ENCODE results near the gene TSEN54.
A peak's percentile ranks its signal among the peaks of the same experiment; 100 is the strongest.

TSEN54 gene

DNA sequence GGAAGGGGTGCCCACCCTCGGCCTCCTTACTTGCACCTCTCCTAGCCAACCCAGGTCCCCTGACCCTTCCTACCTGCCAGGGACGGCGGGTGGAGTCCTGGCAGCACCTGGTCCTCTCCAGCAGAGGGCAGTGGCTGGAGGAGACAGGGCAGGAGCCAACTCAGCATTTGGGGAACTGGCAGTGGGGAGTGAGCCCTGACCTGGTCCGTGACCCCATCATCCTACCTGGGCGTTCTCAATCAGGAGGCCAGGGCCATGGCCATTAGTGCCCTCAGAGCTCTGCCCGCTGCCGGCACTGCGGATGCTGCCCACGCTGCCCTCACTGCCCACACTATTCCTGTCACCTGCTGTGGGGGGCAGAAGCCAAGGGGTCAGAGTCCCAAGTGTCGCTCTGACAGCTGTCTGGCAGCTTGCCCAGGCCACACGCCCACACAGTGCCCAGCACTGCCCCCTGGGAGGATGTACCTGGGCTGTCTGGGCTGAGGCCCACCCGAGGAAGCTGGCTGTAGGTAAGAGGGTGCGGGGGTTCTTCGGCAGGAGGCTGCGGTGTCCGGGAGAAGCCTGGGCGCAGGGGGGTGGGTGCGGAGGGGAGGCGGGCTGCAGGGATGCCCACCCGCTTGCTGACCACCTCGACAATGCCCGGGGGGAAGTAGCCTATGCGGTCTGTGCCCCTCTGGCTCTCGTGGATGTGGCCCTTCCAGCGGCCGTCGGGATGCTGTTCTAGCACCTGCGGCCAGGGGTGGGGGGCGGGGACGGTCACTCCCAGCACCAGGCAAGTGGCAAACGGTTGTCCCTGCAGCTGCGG, 11.8 kb upstream of the TSEN54 start:
- no peak for DNase-seq (ENCODE audit: low read depth in 2 of 2)

DNA sequence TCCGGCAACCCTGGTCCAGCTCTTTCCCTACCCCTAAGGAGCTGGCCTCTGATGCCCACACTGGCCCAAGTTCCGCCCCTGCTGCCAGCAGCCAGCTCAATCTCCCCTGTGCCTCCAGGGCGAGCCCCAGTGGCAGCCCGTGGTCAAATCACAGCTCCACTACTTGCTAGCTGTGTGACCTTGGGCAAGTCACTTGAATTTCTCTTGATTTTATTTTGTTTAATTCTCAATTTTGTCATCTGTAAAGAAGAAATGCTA, 11.2 kb upstream of the TSEN54 start:
- DNase-seq (ENCODE audit: low read depth in 2 of 2), result no peak

DNA sequence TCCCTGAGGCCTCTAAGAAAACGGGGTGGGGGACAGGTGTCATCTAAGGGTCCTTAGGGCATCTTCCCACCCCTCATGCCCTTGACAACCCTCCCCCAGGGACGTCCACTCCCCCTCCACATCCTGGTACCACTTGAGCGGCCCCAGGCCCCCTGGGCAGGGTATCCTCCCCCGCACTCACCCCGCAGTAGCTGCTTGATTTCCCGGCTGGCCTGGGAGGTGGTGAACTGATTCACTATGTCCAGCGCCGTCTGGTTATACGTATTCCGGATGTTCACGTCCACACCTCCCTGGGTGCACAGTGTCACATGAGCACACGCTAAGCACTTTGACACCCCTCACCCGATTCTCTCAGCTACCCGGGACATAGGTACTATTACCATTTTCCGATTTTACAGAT, 10.7 kb upstream of the TSEN54 start:
- no peak for DNase-seq (ENCODE audit: low read depth in 2 of 2)

DNA sequence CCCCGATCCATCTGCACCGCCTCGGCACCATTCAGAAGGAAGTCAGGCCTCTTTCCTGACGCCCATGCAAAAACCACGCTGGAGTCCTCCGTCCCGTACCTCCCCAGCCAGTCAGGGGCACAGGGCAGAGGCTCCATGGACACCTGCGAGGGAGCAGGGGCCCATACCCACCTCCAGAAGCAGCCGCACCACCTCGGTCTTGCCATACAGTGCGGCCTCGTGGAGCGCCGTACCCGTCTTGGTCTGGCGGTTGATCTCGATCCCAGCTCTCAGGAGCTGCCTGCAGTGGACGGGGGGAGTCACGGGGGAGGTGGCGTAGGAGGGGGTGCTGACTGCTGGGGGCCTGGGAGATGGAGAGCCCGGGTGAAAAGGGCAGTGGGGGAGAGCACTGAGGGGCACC, 10.2 kb upstream of the TSEN54 start:
- DNase-seq (ENCODE audit: low read depth in 2 of 2), result no peak

DNA sequence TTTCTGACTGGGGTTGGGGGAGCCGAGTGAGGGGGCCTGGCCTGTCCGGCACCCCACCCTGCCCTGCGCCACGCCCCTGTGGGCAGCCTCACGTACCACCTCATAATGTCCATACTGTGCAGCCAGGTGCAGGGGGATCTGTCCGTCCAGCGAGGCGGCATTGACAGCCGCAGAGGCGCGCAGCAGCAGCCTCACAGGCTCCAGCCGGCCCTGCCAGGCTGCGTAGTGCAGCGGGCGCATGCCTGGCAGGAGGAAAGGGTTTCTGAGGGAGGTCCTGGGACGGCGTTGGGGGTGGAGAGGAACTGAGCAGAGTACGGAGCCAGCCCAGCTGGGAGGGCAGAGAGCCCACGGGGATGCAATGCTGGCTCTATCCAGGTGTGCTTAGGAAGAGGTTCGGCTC, 9.4 kb upstream of the TSEN54 start:
- DNase-seq (ENCODE audit: low read depth in 2 of 2), result no peak

DNA sequence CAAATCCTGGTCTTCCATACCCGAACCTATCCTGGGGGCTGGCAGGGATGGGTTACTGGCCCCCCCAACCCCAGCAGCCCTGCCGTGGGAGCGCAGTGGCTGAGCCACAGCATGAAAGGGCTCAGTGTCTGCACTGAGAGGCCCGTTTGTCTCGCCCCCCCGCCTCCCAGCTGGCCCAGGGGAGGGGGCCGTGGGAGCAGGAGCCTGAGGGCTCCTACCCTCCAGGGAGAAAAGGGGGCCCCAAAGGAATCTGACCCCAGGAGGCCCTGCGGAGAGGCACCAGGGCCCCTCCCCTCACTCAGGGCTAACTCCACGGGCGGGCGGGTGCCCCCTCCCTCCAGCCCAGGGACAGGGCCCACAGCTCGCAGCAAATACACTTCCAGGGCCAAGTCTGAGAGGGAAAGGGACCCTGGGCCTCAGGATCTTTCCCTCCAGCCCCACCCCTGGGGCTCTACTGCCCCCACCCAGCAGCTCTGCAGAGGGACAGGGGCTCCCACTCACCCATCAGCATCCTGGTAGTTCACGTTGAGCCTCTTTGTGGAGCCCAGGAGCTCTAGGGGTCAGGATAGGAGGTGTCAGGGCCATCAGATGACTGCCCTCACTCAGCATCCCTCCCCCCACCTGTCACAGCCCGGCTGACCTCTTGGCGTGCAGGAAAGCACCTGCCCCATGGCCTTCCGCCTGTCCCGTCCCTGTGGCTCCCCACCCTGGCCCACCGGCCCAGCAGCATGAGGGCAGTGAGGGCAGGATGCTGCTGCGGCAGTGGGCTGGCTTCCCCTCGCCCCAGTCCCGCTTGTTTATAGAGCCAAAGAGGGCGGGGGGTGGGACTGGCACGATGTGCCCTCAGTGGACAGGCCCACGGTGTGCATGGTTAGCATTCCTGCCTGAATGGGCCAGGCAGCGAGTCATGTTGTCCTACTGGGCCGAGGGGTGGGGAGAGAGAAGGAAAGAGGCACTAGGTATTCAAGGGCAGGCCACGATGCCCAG, 8.3 kb upstream of the TSEN54 start:
- no peak for DNase-seq (ENCODE audit: low read depth in 2 of 2)

DNA sequence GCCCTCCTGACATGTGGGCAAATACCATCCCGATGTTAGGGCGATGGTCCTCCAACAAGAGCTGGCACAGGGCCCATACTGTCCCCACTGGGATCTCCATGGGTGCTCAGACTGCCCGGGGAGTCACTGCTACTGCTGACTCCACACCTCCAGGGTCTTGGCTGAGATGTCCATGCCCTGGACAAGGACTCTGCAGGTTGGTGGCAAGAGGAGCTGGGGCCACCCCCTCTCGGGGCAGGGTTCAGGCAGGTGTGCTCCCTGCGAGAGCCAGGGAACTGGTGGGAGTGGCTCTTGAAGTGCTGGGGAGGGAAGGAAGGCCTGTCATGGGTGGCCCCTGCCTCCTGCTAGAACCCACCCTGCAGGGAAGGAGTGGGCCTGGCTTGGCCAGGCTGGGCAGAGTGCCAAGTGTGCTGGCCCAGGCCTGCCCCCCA, 7.4 kb upstream of the TSEN54 start:
- DNase-seq (ENCODE audit: low read depth in 2 of 2), result no peak

DNA sequence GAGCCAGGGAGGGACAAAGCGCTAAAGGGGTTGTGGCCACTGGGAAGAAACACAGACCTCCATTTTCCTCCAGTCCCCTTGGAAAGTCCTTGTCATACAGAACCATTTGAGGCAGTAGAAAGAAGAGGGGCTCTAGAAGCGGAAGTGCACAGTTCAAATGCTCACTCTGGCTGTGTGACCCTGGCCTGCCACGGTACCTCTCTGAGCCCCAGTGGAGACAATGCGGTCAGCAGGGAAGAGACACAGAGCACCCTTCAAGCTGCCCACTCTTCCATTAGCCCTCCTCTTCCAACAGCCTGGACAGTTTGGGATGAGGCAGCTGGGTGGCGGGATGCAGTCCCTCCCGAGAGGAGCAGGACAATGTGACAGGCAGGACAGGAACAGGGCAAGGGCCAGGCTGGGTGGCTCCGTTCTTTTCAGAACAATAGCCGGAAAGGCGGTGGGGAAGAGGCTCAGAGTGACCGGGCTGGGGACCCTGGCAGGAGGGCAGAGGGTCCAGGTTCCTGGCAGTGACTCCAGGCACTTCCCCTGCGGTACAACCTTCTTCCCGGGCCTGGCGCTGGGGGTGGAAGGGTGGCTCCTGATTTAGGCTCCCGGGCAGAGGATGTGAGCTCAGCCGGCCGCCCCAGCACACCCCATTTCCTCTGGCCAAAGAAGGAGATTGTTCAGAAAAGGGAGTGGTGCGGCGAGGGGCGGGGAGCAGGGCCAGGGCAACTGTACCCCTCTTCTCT, 6.6 kb upstream of the TSEN54 start:
- DNase-seq (ENCODE audit: low read depth in 2 of 2), result no peak

DNA sequence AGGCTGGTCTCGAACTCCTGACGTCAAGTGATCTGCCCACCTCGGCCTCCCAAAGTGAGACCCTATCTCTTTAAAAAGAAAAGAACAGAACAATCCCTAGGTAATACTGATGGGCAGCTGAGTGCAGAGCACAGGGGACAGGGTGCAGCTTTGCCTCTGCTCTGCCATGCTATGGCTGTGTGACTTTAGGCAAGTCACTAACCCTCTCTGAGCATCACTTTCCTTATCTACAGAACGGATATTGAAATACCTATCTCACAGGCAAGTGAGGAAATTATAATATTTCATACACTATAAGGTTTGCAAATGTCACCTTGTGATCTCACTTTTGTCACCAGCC, 5.1 kb upstream of the TSEN54 start:
- no peak for DNase-seq (ENCODE audit: low read depth in 2 of 2)

DNA sequence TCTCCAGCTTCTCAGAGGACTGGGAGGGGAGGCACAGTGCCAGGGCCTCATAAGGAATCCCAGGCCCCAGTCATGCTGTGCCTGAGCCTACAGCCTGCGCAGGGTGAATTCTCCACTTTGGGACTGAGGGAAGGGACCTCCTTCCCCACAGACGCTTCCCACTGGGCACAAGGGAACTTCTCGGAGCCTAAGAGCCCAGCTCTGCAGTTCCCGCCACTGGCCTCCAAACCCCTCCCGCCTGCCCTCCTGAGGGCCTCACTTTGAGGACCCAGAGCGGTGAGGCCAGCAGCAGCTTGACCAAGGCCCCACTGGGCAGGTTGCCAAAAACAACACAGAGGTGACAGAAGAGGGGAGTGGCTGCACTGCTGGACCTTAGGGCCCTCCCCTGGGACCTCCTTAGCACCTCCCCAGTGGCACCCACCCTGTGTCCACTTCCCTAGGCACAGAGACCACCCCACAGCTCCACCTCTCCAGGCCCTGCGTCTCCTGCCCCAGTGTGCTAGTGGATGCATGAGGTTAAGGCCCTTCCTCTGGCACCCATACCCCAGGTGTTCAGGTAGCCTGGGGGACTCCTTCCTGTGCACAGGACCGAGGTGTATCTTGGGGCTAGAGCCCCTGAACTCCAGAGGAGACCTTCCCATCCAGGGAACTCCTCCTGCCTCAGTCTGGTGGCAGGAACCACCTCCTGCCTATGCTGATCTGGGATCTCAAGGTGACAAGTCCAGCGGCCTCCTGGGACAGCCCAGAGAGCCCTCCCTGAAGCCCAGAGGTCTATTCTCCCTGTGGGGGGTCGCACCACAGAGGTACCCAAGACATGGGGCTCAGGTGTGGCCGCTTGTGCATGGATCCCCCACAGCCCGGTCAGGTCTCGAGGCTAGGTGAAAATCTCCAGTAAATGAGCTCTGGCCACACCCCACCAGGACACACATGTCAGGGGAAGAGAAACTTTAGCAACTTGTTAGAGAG, 4.4 kb upstream of the TSEN54 start:
- DNase-seq (ENCODE audit: low read depth in 2 of 2), result no peak

DNA sequence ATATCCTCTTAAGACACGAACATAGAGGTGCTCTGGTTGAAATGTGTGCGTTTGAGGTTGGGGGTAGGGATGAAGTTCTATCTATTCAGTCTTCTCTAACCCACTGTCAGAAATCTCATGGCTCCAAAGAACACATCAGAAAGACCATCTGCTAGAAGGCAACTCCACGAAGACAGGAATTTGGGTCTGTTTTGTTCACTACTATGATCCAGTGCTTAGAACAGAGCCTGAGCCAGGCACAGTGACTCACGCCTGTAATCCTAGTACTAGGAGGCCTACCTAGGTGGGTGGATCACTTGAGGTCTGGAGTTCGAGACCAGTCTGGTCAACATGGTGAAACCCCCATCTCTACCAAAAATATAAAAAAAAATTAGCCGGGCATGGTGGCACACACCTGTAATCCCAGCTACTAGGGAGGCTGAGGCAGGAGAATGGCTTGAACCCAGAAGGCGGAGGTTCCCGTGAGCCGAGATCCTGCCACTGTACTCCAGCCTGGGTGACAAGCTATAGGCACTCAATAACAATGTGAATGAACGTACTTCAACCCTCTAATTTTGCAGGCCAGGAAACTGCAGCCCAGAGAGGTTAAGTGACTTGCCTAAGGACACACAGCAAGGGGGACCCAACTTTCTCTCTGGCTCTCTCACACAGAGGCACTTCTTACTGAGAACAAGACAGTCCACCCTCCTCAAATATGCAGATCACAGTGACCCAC, 3.2 kb upstream of the TSEN54 start:
- DNase-seq (ENCODE audit: low read depth in 2 of 2), result no peak

DNA sequence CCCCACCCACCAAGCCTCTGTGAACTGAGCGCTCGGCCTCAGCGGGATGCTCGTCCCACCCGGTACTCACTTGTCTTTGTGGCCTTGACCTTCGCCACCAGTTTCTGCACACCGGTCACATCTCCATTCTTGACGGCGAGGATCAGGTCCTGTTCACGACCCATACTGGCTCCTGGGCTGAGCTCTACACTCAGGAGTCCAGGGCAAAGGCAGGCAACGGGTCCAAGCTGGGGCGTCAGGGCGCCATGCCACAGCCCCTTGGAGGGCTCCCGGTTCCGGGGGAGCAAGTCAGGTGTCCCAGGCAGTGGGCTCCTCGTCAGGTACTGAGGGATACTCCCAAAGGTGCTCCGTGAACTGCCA, 2.7 kb upstream of the TSEN54 start:
- DNase-seq (ENCODE audit: low read depth in 2 of 2), result no peak

DNA sequence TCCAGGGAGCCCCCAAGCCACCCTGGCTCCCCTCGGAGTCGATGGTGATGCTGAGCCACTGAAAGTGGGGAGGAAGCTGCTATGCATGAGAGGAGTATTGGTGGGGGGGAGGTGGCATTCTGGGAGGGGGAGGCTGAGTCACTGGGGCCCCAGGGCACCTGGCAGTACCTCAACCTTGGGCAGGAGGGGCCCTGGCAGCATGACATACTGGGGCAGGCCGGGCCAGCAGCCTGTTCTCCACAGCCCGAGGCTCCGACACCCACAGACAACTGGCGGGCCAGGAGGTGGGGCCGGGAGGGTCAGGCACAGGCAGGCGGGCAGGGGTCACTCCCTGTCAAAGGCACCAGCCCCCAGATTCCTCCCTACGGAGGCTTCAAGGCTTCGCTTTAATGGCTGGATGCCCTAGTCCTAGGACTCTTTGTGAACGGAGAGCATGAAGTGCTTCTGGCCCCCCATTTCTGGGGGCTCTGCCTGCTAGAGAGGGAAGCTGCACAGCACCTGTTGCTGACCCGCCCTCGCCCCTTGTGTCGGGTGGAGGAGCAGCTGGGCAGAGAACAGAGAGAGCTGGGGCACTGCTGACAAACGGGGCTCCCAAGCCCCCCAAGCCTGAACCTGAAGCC, 1.9 kb upstream of the TSEN54 start:
- DNase-seq (ENCODE audit: low read depth in 2 of 2), result no peak

DNA sequence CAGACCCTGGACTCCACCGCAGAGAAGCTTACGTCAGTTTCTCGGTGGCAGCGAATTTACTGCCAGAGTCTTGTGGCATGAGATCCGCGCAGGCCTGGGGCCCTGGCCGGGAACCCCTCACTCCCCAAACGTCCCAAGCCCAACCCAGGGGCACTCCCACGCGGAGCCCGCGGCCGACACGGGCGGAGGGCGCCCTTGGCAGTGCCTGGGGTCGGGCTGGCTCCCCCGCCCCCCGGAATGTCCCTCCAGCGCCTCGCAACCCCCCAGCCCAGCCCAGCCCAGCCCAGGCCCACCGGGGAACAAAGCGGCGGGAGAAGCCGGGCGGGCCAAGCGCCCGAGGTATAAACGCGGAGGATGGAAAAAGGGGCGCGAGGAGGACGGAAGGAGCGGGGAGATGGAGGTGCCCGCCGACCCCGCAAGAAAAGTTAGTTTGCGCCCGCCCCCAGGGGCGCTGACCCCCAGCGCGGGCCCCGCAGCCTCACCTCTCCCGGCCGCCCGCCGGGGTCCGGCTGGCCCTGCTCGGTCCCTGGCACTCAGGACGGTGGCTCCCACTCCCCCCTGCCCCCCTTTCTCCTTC, 1.3 kb upstream of the TSEN54 start:
- DNase-seq (ENCODE audit: low read depth in 2 of 2), result no peak

DNA sequence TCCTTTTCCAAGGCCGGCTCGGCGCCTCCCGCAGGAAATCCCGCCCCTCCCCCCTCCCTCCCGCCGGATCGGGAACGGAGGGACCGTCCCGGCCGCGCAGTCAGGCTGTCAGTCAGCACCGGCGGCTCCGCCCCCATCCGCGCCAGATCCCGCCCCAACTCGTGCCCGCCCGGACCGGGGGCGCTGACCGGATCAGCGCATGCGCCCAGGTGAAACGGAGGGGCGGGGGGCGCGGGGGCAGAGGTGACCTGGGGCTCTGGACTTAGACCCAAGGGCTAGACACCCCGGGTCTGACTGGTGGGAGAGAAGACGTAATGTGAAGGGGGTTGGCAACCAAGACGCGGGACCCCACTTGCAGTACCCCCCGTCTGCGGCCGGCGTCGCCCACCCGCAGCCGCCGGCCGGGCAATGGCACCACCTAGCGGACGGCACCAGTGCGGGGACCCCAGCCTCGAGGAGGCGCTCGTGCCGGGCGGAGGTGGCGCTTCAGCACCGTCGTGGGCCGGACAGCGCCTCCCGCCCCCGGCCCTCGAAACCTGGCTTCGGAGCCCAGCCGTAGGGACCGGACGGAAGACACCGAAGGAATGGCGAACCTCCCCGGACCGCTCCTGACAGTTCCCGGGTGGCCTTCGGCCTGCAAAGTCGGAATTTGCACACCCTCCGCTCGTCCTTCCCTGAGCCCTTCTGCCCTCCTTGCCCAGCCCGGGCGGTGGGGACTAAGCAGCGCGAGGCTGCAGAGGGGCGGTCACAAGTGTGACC, 653 bp upstream of the TSEN54 start, which contains the start of gene CASKIN2:
Gene CASKIN2, minus strand, starts transcription at position 42 of the 759 bp plus-strand sequence. CDS start 1,733 bp downstream, outside the sequence.
- DNase-seq (ENCODE audit: low read depth in 2 of 2), result peak; percentile 57 to 75

DNA sequence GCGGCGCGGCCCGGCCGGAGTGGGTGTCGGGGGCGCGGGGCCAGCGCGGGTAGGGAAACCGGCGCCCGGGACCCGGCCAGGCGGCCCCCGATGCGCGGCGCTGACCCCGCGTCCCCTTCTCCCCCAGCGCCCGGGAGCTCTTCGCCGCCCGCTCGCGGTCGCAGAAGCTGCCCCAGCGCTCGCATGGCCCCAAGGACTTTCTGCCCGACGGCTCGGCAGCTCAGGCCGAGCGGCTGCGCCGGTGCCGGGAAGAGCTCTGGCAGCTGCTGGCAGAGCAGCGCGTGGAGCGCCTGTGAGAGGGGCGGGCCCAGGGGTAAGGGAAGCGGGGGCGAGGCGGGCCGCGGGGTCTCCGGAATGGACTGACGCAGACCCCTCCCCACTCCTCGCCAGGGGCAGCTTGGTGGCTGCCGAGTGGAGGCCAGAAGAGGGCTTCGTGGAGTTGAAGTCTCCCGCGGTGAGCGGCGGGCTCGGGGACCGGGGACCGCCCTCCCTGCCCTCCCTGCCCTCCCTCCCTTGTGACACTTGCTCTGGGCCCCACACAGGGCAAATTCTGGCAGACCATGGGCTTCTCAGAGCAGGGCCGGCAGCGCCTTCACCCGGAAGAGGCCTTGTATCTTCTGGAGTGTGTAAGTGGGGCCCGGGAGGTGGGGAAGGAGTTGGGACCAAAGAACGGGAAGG, 430 bp downstream of the TSEN54 start:
- DNase-seq (ENCODE audit: low read depth in 2 of 2), result peak in 1 of 2 donors; percentile 34

DNA sequence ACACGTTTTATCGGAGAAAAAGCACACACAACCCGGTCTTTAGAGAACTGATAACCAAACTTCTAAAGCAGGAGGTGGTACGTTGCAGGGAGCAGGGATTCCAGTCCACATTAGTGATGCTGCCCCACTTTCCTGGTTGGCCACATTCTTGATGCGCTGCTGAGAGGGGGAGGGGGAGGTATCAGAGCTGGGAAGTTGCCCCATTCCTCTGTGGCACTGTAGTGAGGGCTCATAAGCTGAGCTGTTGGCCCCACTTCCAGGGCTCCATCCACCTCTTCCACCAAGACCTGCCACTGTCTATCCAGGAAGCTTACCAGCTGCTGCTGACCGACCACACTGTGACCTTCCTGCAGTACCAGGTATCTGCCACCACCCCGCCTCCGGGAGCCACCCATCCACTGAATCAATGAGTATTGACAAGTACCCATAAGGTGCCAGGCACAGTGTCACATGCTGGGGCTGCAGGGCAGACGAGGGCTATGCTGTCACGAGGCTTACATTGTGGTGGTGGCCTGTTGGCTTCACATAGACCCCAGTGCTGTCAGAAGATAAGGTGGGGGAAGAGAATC, 1.1 kb downstream of the TSEN54 start:
- no peak for DNase-seq (ENCODE audit: low read depth in 2 of 2)

DNA sequence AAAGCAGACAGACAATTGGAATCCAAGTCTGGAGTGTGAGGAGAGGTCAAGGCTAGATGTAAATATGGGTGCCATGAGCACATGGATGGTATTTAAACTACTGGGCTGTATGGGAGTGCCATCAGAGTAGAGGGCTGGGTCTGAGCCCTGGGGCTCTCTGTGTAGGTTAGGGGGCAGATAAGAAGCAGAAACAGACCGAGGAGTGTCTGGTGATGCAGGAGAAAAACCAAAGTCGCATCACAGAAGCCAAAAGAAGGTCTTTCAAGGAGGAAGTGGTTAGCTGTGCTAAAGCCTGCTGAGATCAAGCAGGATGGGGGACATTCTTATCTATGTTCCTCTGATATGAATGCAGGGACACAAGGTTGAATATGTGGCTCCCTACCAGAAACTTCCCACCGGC, 1.9 kb downstream of the TSEN54 start:
- DNase-seq (ENCODE audit: low read depth in 2 of 2), result no peak
